ENCODE measurements around the gene GPRIN3.

GPRIN3 gene

GRCh38 chr4:89267846-89268245 lies 39.8 kb downstream of the GPRIN3 start:
- H3K4me3 ChIP-seq (ENCODE audit: low read depth, low read length): no peak overlapping the region
- no peak for DNase-seq (ENCODE audit: low read depth)
- no peak for TF ChIP-seq CTCF (IDR thresholded peaks at IDR 0.05; ENCODE audit: low read depth, low read length, missing control alignments)

GRCh38 chr4:89267392-89267791 lies 40.2 kb downstream of the GPRIN3 start:
- H3K4me3 ChIP-seq (ENCODE audit: low read depth, low read length): no peak overlapping the region
- no peak for TF ChIP-seq CTCF (IDR thresholded peaks at IDR 0.05; ENCODE audit: low read depth, low read length, missing control alignments)
- DNase-seq (ENCODE audit: low read depth): no peak

GRCh38 chr4:89266128-89266527 lies 41.5 kb downstream of the GPRIN3 start:
- no peak for TF ChIP-seq CTCF (IDR thresholded peaks at IDR 0.05; ENCODE audit: low read depth, low read length, missing control alignments)
- no peak for DNase-seq (ENCODE audit: low read depth)
- H3K4me3 ChIP-seq (ENCODE audit: low read depth, low read length): no peak overlapping the region

GRCh38 chr4:89263265-89263664 lies 44.3 kb downstream of the GPRIN3 start:
- TF ChIP-seq CTCF (IDR thresholded peaks at IDR 0.05; ENCODE audit: low read depth, low read length, missing control alignments): no peak
- no peak overlapping the region for H3K4me3 ChIP-seq (ENCODE audit: low read depth, low read length)
- DNase-seq (ENCODE audit: low read depth): no peak

GRCh38 chr4:89259301-89260028 lies 48.1 kb downstream of the GPRIN3 start:
- TF ChIP-seq CTCF (IDR thresholded peaks at IDR 0.05; ENCODE audit: low read depth, low read length, missing control alignments): no peak
- DNase-seq (ENCODE audit: low read depth): no peak
- no peak overlapping the region for H3K4me3 ChIP-seq (ENCODE audit: low read depth, low read length)

- no peak for DNase-seq (ENCODE audit: low read depth)
- TF ChIP-seq CTCF (IDR thresholded peaks at IDR 0.05; ENCODE audit: low read depth, low read length, missing control alignments): no peak
- H3K4me3 ChIP-seq (ENCODE audit: low read depth, low read length): no peak overlapping the region
Observed at GRCh38 chr4:89258506-89258905, 49.1 kb downstream of the GPRIN3 start.

GRCh38 chr4:89257376-89257775 lies 50.2 kb downstream of the GPRIN3 start:
- no peak for DNase-seq (ENCODE audit: low read depth)
- TF ChIP-seq CTCF (IDR thresholded peaks at IDR 0.05; ENCODE audit: low read depth, low read length, missing control alignments): no peak
- no peak overlapping the region for H3K4me3 ChIP-seq (ENCODE audit: low read depth, low read length)
